OCI-LY7 (cell line): ENCODE results near the gene SVOPL. TPM values are rescaled to one million over a fixed set of nuclear protein-coding genes. Genes with fewer than 3 reads are reported as not detected.

Source experiments
- BruUV-seq: library from RNA; stranded (reverse); fragments of 400-500 nt; replicated peaks from 2 replicates; lab custom pipeline; 2021; lab: Mats Ljungman, UMichigan
- CTCF ChIA-PET: fragments of 300-600 bp; sonication (Branson Sonifier 250); formaldehyde crosslinking; loops from one replicate; lab custom pipeline; 2022; ENCODE audit warnings: antibody characterized with exemption; ENCODE audit not compliant: unreplicated experiment; lab: Charles Lee
- POLR2A ChIA-PET: fragments of 300-600 bp; sonication (Branson Sonifier 250); formaldehyde crosslinking; loops from one replicate; lab custom pipeline; 2022; ENCODE audit warnings: antibody characterized with exemption; lab: Charles Lee
- DNase-seq: peaks from one replicate; pipeline ENCODE4 v3.0.0-alpha.2; 2015; ENCODE audit warnings: low spot score
- H2AFZ ChIP-seq: fragments of 200-600 bp; sonication (generic), shearing (Covaris generic); 2 replicates; pipeline ENCODE4 v1.6.1; 2014; ENCODE audit warnings: mild to moderate bottlenecking, antibody characterized with exemption, low read length, moderate library complexity
- H3K27ac ChIP-seq: fragments of 200-600 bp; sonication (generic); 2 replicates; pipeline ENCODE4 v1.5.1; 2014; ENCODE audit warnings: mixed run types, low read depth, mild to moderate bottlenecking, moderate library complexity, low read length, inconsistent platforms; ENCODE audit not compliant: poor library complexity, severe bottlenecking
- H3K36me3 ChIP-seq: fragments of 200-600 bp; sonication (generic); 2 replicates; pipeline ENCODE4 v1.6.1; 2014; ENCODE audit warnings: mild to moderate bottlenecking, antibody characterized with exemption, low read length, moderate library complexity, mixed read lengths; ENCODE audit not compliant: insufficient read depth
- H3K4me1 ChIP-seq: fragments of 200-600 bp; sonication (generic); 2 replicates; pipeline ENCODE4 v1.5.1; 2014; ENCODE audit warnings: mild to moderate bottlenecking, low read length; ENCODE audit not compliant: insufficient read depth, poor library complexity, severe bottlenecking
- H3K4me2 ChIP-seq: fragments of 200-600 bp; sonication (generic); 2 replicates; pipeline ENCODE4 v1.6.1; 2014; ENCODE audit warnings: mild to moderate bottlenecking, low read length
- H3K4me3 ChIP-seq: fragments of 200-600 bp; sonication (generic); 2 replicates; pipeline ENCODE4 v1.5.1; 2014; ENCODE audit warnings: mild to moderate bottlenecking, low read depth, low read length; ENCODE audit not compliant: poor library complexity, severe bottlenecking
- H3K79me2 ChIP-seq: fragments of 200-600 bp; sonication (generic); 2 replicates; pipeline ENCODE4 v1.6.1; 2016; ENCODE audit warnings: low read depth, mild to moderate bottlenecking, low read length, moderate library complexity, mixed read lengths; ENCODE audit not compliant: insufficient read depth
- H3K9me2 ChIP-seq: fragments of 200-600 bp; sonication (generic); 2 replicates; pipeline ENCODE4 v1.6.1; 2016; ENCODE audit warnings: mild to moderate bottlenecking, low read length, mixed read lengths; ENCODE audit not compliant: insufficient read depth
- H3K9me3 ChIP-seq: fragments of 200-600 bp; sonication (generic); 2 replicates; pipeline ENCODE4 v1.6.1; 2014; ENCODE audit warnings: mild to moderate bottlenecking, mixed run types, low read length, mixed read lengths
- H4K20me1 ChIP-seq: fragments of 200-600 bp; sonication (generic); 2 replicates; pipeline ENCODE4 v1.6.1; 2014; ENCODE audit warnings: mild to moderate bottlenecking, antibody characterized with exemption, low read length, moderate library complexity, mixed read lengths; ENCODE audit not compliant: insufficient read depth
- CTCF ChIP-seq: fragments of 200-600 bp; sonication (generic); conservative IDR thresholded peaks from 2 replicates; pipeline ENCODE4 v1.5.1; 2014; ENCODE audit warnings: mild to moderate bottlenecking, antibody characterized with exemption, low read length, moderate library complexity, mixed read lengths
- EZH2phosphoT487 ChIP-seq: fragments of 200-600 bp; sonication (generic); IDR thresholded peaks from 2 replicates; pipeline ENCODE4 v1.6.1; 2018; ENCODE audit warnings: low read depth, borderline replicate concordance, mild to moderate bottlenecking, mixed run types, antibody characterized with exemption, low read length, moderate library complexity, mixed read lengths
- intact Hi-C: fragments of 100-400 bp; cut with micrococcal nuclease; formaldehyde crosslinking; loops from one replicate; pipeline ENCODE4 v1.10.0; 2022; ENCODE audit not compliant: unreplicated experiment
- total RNA-seq, 2 experiments: library from RNA; depleted of rRNA in 1 of 2; stranded (reverse); fragments of >200 nt in 1 of 2; shearing (Covaris generic) in 1 of 2; gene quantifications; 2 replicates each; pipeline ENCODE4 v1.2.3, GENCODE V29; 2014 to 2022

SVOPL gene
- total RNA-seq, 2 experiments from 2014 or later: not detected

- H3K9me3 ChIP-seq: peaks cover 6% of the 10 kb centered on the region; the same call in 1 of the 2 replicates
- CTCF ChIA-PET: no interaction called here
- intact Hi-C loops: no loop called here
- no peaks in the 10 kb centered on the region for H3K79me2 ChIP-seq
- POLR2A ChIA-PET: interaction anchor here (0.7 to 1.0 kb wide), 2 partner anchors 17 to 58 kb away, joined by 4 to 7 read pairs; no protein-coding TSS in a partner anchor
- no peak overlapping the region for H3K4me2 ChIP-seq
- H2AFZ ChIP-seq: no peak overlapping the region
- H3K27ac ChIP-seq: no peak overlapping the region
- H3K9me2 ChIP-seq: no peaks in the 10 kb centered on the region
- H4K20me1 ChIP-seq: no peaks in the 10 kb centered on the region
- H3K4me3 ChIP-seq: no peak overlapping the region
- H3K4me1 ChIP-seq: no peaks in the 10 kb centered on the region
- BruUV-seq: no TSS peak
- H3K36me3 ChIP-seq: peaks cover 88% of the 10 kb centered on the region
- no peak for DNase-seq
- TF ChIP-seq CTCF (no peak), EZH2phosphoT487 (no peak)
These were observed 130.4 kb downstream of the SVOPL start for GRCh38 chr7:138570715-138571114.

- Histone ChIP-seq H3K4me2 (no peak overlapping the region), H3K36me3 (peaks cover 97% of the 10 kb centered on the region), H4K20me1 (no peaks in the 10 kb centered on the region), H3K4me1 (no peaks in the 10 kb centered on the region), H3K79me2 (no peaks in the 10 kb centered on the region), H3K9me2 (no peaks in the 10 kb centered on the region), H3K9me3 (peaks cover 18% of the 10 kb centered on the region; the same call in 1 of the 2 replicates), H3K4me3 (no peak overlapping the region), H2AFZ (no peak overlapping the region), H3K27ac (no peak overlapping the region)
- no peak for TF ChIP-seq CTCF
- TF ChIP-seq EZH2phosphoT487: no peak
- BruUV-seq: no TSS peak
- CTCF ChIA-PET: no interaction called here
- intact Hi-C loops: loop anchor here (5.0 kb wide), 1 partner anchor 107 kb away; the partner anchor contains the start of gene TRIM24
- DNase-seq: no peak
- POLR2A ChIA-PET: no interaction called here
These were observed 131.7 kb downstream of the SVOPL start for GRCh38 chr7:138569418-138569817.

GRCh38 chr7:138568655-138569054 lies 132.5 kb downstream of the SVOPL start:
- Histone ChIP-seq H3K9me3 (peaks cover 18% of the 10 kb centered on the region; the same call in 1 of the 2 replicates), H3K79me2 (no peaks in the 10 kb centered on the region), H3K36me3 (peaks cover 97% of the 10 kb centered on the region), H3K27ac (no peak overlapping the region), H3K4me1 (no peaks in the 10 kb centered on the region), H4K20me1 (no peaks in the 10 kb centered on the region), H2AFZ (no peak overlapping the region), H3K4me2 (no peak overlapping the region), H3K4me3 (no peak overlapping the region), H3K9me2 (no peaks in the 10 kb centered on the region)
- TF ChIP-seq CTCF (no peak), EZH2phosphoT487 (no peak)
- DNase-seq: no peak
- no TSS peak for BruUV-seq
- intact Hi-C loops: loop anchor here (5.0 kb wide), 1 partner anchor 106 kb away; the partner anchor contains the start of gene TRIM24
- ChIA-PET POLR2A (interaction anchor here (0.6 to 0.7 kb wide), 2 partner anchors 52 to 1126 kb away, joined by 4 read pairs; no protein-coding TSS in a partner anchor), CTCF (no interaction called here)
